HepG2 (cell line): ENCODE results near the gene HECTD4. TPM values are rescaled to one million over a fixed set of nuclear protein-coding genes. Genes with fewer than 3 reads are reported as not detected.

ENCODE experiments used
- DR1 ChIP-seq: sonication (generic); formaldehyde crosslinking; IDR thresholded peaks from 2 replicates; pipeline ENCODE4 v1.8.0; 2021; ENCODE audit warnings: mild to moderate bottlenecking, missing genetic modification reagents, inconsistent platforms
- GLMP ChIP-seq: sonication (generic); formaldehyde crosslinking; IDR thresholded peaks from 2 replicates; pipeline ENCODE4 v1.9.0; 2021; ENCODE audit warnings: missing genetic modification reagents, mild to moderate bottlenecking, borderline replicate concordance
- GMEB1 ChIP-seq: sonication (generic); formaldehyde crosslinking; IDR thresholded peaks from 2 replicates; pipeline ENCODE4 v1.5.1; 2020; ENCODE audit warnings: missing genetic modification reagents, mild to moderate bottlenecking, borderline replicate concordance
- MEF2D ChIP-seq: sonication (generic); formaldehyde crosslinking; IDR thresholded peaks from 2 replicates; pipeline ENCODE4 v1.5.1; 2020; ENCODE audit warnings: mild to moderate bottlenecking, missing genetic modification reagents
- NONO ChIP-seq, 2 experiments: fragments of 450-650 bp in 1 of 2; sonication (generic) in 1 of 2; formaldehyde crosslinking in 1 of 2; IDR thresholded peaks in 1 of 2; conservative IDR thresholded peaks in 1 of 2; 2 replicates each; pipeline versions ENCODE4 v1.6.1 to v1.8.0; 2017 to 2022; ENCODE audit warnings: mild to moderate bottlenecking in 1 of 2, missing genetic modification reagents in 1 of 2, moderate library complexity in 1 of 2
- ZNF275 ChIP-seq: sonication (generic); formaldehyde crosslinking; IDR thresholded peaks from 2 replicates; pipeline ENCODE4 v1.8.0; 2022; ENCODE audit warnings: missing genetic modification reagents, mild to moderate bottlenecking, inconsistent platforms, borderline replicate concordance
- ZNF318 ChIP-seq: sonication (generic); formaldehyde crosslinking; IDR thresholded peaks from 2 replicates; pipeline ENCODE4 v1.4.0; 2020; ENCODE audit warnings: mild to moderate bottlenecking, missing genetic modification reagents
- ZNF644 ChIP-seq: IDR thresholded peaks from 2 replicates; pipeline ENCODE4 v1.6.1; 2016; ENCODE audit warnings: low read depth
- ZUFSP ChIP-seq: sonication (generic); formaldehyde crosslinking; IDR thresholded peaks from 2 replicates; pipeline ENCODE4 v1.9.0; 2021; ENCODE audit warnings: missing genetic modification reagents, mild to moderate bottlenecking, borderline replicate concordance
- polyA plus RNA-seq, 8 experiments: library from polyadenylated mRNA; depleted of rRNA in 3 of 8; stranded (reverse) in 7 of 8; unstranded in 1 of 8; fragments of >200 nt; fragmentation: Illumina TruSeq in 4 of 8; extraction: Trizol in 4 of 8; gene quantifications; 2 replicates each; pipeline versions ENCODE4 v1.2.1 to v1.2.3, GENCODE V29; 2011 to 2016; ENCODE audit warnings: low read depth in 4 of 8, missing spikeins in 1 of 8, mixed read lengths in 1 of 8; ENCODE audit not compliant: insufficient read depth in 1 of 8
- total RNA-seq, 5 experiments: library from RNA; depleted of rRNA; stranded (reverse); fragments of >200 nt; fragmentation: Illumina TruSeq; extraction: Trizol; gene quantifications; 2 replicates each; pipeline ENCODE4 v1.2.3, GENCODE V29; 2016; ENCODE audit warnings: low read depth in 1 of 5

The HECTD4 gene
- total and polyA plus RNA-seq, 2 of the 13 experiments (the other 11 are each of a cell fraction or from before 2014, with no cell fraction given) = 9.0 to 11.4 TPM

- no peak for TF ChIP-seq ZNF318 (CRISPR knock-in tag)
- peak; percentile 51; the same call in 1 of the 2 replicates for TF ChIP-seq MEF2D (CRISPR knock-in tag)
- no peak for TF ChIP-seq ZNF644 (CRISPR knock-in tag)
- no peak for TF ChIP-seq ZNF275 (CRISPR knock-in tag)
- TF ChIP-seq GMEB1 = peak; percentile 53; the same call in 1 of the 2 replicates
- no peak for TF ChIP-seq ZUFSP
- TF ChIP-seq GLMP (CRISPR knock-in tag) = no peak
- 0 out of 2 replicates have a peak, but pooled peaks have one; percentile 50 for TF ChIP-seq DR1 (CRISPR knock-in tag)
- TF ChIP-seq NONO (IDR thresholded peaks at IDR 0.05) = no peak
- peak; percentile 48; the same call in 1 of the 2 replicates for TF ChIP-seq NONO (CRISPR knock-in tag; conservative IDR thresholded peaks at IDR 0.05)
Observed at GRCh38 chr12:112125250-112125999, 256.8 kb downstream of the HECTD4 start, which contains the start of gene TRAFD1 (continued).
